HepG2 (cell line): ENCODE data around the gene TOR4A. TPM values are rescaled to one million over a fixed set of nuclear protein-coding genes. Genes with fewer than 3 reads are reported as not detected.

Experiments
- BORCS8-MEF2B ChIP-seq: sonication (generic); formaldehyde crosslinking; IDR thresholded peaks from 2 replicates; pipeline ENCODE4 v1.8.0; 2022; ENCODE audit warnings: mild to moderate bottlenecking, missing genetic modification reagents
- BRCA1 ChIP-seq: sonication (generic); formaldehyde crosslinking; IDR thresholded peaks from 2 replicates; pipeline ENCODE4 v1.4.0; 2020; ENCODE audit warnings: missing genetic modification reagents
- CTCF ChIP-seq: sonication (generic); formaldehyde crosslinking; IDR thresholded peaks from 2 replicates; pipeline ENCODE4 v1.5.0; 2020; ENCODE audit warnings: mild to moderate bottlenecking, missing genetic modification reagents, moderate library complexity
- DMAP1 ChIP-seq: IDR thresholded peaks from 2 replicates; pipeline ENCODE4 v1.6.1; 2016
- FOXA1 ChIP-seq, 2 experiments: fragments of 450-650 bp in 1 of 2; sonication (generic) in 1 of 2; formaldehyde crosslinking in 1 of 2; IDR thresholded peaks; 2 replicates each; pipeline versions ENCODE4 v1.4.0 to v1.6.1; 2016 to 2020; ENCODE audit warnings: missing genetic modification reagents in 1 of 2
- GABPB1 ChIP-seq: IDR thresholded peaks from 2 replicates; pipeline ENCODE4 v1.6.1; 2016; ENCODE audit warnings: mild to moderate bottlenecking, missing genetic modification reagents, moderate library complexity, missing compliant biosample characterization
- HOXA3 ChIP-seq: sonication (generic); formaldehyde crosslinking; IDR thresholded peaks from 2 replicates; pipeline ENCODE4 v1.5.0; 2020; ENCODE audit warnings: missing genetic modification reagents
- KDM2A ChIP-seq: sonication (generic); formaldehyde crosslinking; IDR thresholded peaks from 2 replicates; pipeline ENCODE4 v1.4.0; 2020; ENCODE audit warnings: low read depth, missing genetic modification reagents, borderline replicate concordance
- KDM4B ChIP-seq: sonication (generic); formaldehyde crosslinking; IDR thresholded peaks from 2 replicates; pipeline ENCODE4 v1.4.0; 2020; ENCODE audit warnings: missing genetic modification reagents
- KLF6 ChIP-seq: IDR thresholded peaks from 2 replicates; pipeline ENCODE4 v1.8.0; 2016; ENCODE audit warnings: missing biosample characterization, missing genetic modification reagents
- LCORL ChIP-seq, 2 experiments: fragments of 450-650 bp in 1 of 2; sonication (generic) in 1 of 2; formaldehyde crosslinking in 1 of 2; IDR thresholded peaks; 2 replicates each; pipeline versions ENCODE4 v1.5.0 to v1.6.1; 2017 to 2020; ENCODE audit warnings: antibody characterized with exemption in 1 of 2, missing genetic modification reagents in 1 of 2
- MAX ChIP-seq: IDR thresholded peaks from 2 replicates; pipeline ENCODE4 v1.6.1; 2012; ENCODE audit warnings: inconsistent platforms
- MXD3 ChIP-seq: IDR thresholded peaks from 2 replicates; pipeline ENCODE4 v1.6.1; 2016; ENCODE audit warnings: mild to moderate bottlenecking, missing biosample characterization, missing genetic modification reagents
- MYC ChIP-seq: sonication (generic); formaldehyde crosslinking; IDR thresholded peaks from 2 replicates; pipeline ENCODE4 v1.9.0; 2021; ENCODE audit warnings: missing genetic modification reagents, borderline replicate concordance
- REPIN1 ChIP-seq: sonication (generic); formaldehyde crosslinking; IDR thresholded peaks from 2 replicates; pipeline ENCODE4 v1.8.0; 2022; ENCODE audit warnings: missing genetic modification reagents, low read depth, mild to moderate bottlenecking, borderline replicate concordance
- SALL1 ChIP-seq: sonication (generic); formaldehyde crosslinking; IDR thresholded peaks from 2 replicates; pipeline ENCODE4 v1.8.0; 2022; ENCODE audit warnings: mild to moderate bottlenecking, missing genetic modification reagents
- SAP130 ChIP-seq: IDR thresholded peaks from 2 replicates; pipeline ENCODE4 v1.6.1; 2016; ENCODE audit warnings: low read depth
- STAG1 ChIP-seq: sonication (generic); formaldehyde crosslinking; IDR thresholded peaks from 2 replicates; pipeline ENCODE4 v1.4.0; 2020; ENCODE audit warnings: missing genetic modification reagents
- TFDP1 ChIP-seq: IDR thresholded peaks from 2 replicates; pipeline ENCODE4 v1.6.1; 2016; ENCODE audit warnings: missing compliant biosample characterization, missing genetic modification reagents, borderline replicate concordance
- TFDP2 ChIP-seq: sonication (generic); formaldehyde crosslinking; IDR thresholded peaks from 2 replicates; pipeline ENCODE4 v1.4.0; 2020; ENCODE audit warnings: missing genetic modification reagents
- XRCC5 ChIP-seq: fragments of 200-400 bp; formaldehyde crosslinking; optimal IDR thresholded peaks from 2 replicates; pipeline ENCODE3; 2017; ENCODE audit warnings: mild to moderate bottlenecking, low read length
- ZBTB7A ChIP-seq: sonication (generic); formaldehyde crosslinking; IDR thresholded peaks from 2 replicates; pipeline ENCODE4 v1.8.0; 2022; ENCODE audit warnings: mild to moderate bottlenecking, missing genetic modification reagents
- ZFX ChIP-seq: sonication (generic); formaldehyde crosslinking; IDR thresholded peaks from 2 replicates; pipeline ENCODE4 v1.4.0; 2020; ENCODE audit warnings: mild to moderate bottlenecking, low read depth, missing genetic modification reagents, moderate library complexity
- ZNF317 ChIP-seq: sonication (generic); formaldehyde crosslinking; IDR thresholded peaks from 2 replicates; pipeline ENCODE4 v1.5.0; 2020; ENCODE audit warnings: mild to moderate bottlenecking, missing genetic modification reagents
- ZNF891 ChIP-seq: sonication (generic); formaldehyde crosslinking; IDR thresholded peaks from 2 replicates; pipeline ENCODE4 v1.5.0; 2020; ENCODE audit warnings: mild to moderate bottlenecking, missing genetic modification reagents
- polyA plus RNA-seq, 8 experiments: library from polyadenylated mRNA; depleted of rRNA in 3 of 8; stranded (reverse) in 7 of 8; unstranded in 1 of 8; fragments of >200 nt; fragmentation: Illumina TruSeq in 4 of 8; extraction: Trizol in 4 of 8; gene quantifications; 2 replicates each; pipeline versions ENCODE4 v1.2.1 to v1.2.3, GENCODE V29; 2011 to 2016; ENCODE audit warnings: low read depth in 4 of 8, missing spikeins in 1 of 8, mixed read lengths in 1 of 8; ENCODE audit not compliant: insufficient read depth in 1 of 8
- total RNA-seq, 5 experiments: library from RNA; depleted of rRNA; stranded (reverse); fragments of >200 nt; fragmentation: Illumina TruSeq; extraction: Trizol; gene quantifications; 2 replicates each; pipeline ENCODE4 v1.2.3, GENCODE V29; 2016; ENCODE audit warnings: low read depth in 1 of 5

Gene TOR4A
- total and polyA plus RNA-seq, 2 of the 13 experiments (the other 11 are each of a cell fraction or from before 2014, with no cell fraction given), result 11.1 to 14.2 TPM

GRCh38 chr9:137286975-137287383 lies 9.5 kb downstream of the TOR4A start (continued):
- TF ChIP-seq MXD3 (CRISPR knock-in tag) (peak; percentile 18; the same call in 1 of the 2 replicates), DMAP1 (CRISPR knock-in tag) (0 out of 2 replicates have a peak, but pooled peaks have one; percentile 32), MYC (peak; percentile 81; the same call in 1 of the 2 replicates), STAG1 (CRISPR knock-in tag) (peak; percentile 91), BORCS8-MEF2B (CRISPR knock-in tag) (peak; percentile 59; the same call in 1 of the 2 replicates), LCORL (IDR thresholded peaks at IDR 0.05) (no peak), LCORL (CRISPR knock-in tag; IDR thresholded peaks at IDR 0.05) (no peak), ZNF891 (CRISPR knock-in tag) (peak; percentile 37; the same call in 1 of the 2 replicates), KDM2A (CRISPR knock-in tag) (0 out of 2 replicates have a peak, but pooled peaks have one; percentile 62), REPIN1 (CRISPR knock-in tag) (0 out of 2 replicates have a peak, but pooled peaks have one; percentile 26), ZFX (CRISPR knock-in tag) (peak; percentile 46; the same call in 1 of the 2 replicates), FOXA1 (IDR thresholded peaks at IDR 0.05) (no peak), FOXA1 (CRISPR knock-in tag; IDR thresholded peaks at IDR 0.05) (0 out of 2 replicates have a peak, but pooled peaks have one; percentile 4), KLF6 (CRISPR knock-in tag) (no peak), MAX (peak; percentile 89), SAP130 (CRISPR knock-in tag) (peak; percentile 59; the same call in 1 of the 2 replicates), XRCC5 (peak; percentile 45), KDM4B (CRISPR knock-in tag) (no peak), GABPB1 (CRISPR knock-in tag) (no peak), TFDP1 (CRISPR knock-in tag) (peak; percentile 75; the same call in 1 of the 2 replicates), ZBTB7A (CRISPR knock-in tag) (0 out of 2 replicates have a peak, but pooled peaks have one; percentile 26), ZNF317 (no peak), BRCA1 (CRISPR knock-in tag) (no peak), SALL1 (CRISPR knock-in tag) (peak; percentile 52; the same call in 1 of the 2 replicates), CTCF (CRISPR knock-in tag) (peak; percentile 92), TFDP2 (CRISPR knock-in tag) (peak; percentile 36; the same call in 1 of the 2 replicates), HOXA3 (CRISPR knock-in tag) (peak; percentile 36; the same call in 1 of the 2 replicates)
